Activated B cell treated with CpG ODN at 0.5 μM for 24 hours (primary cell): Measurements from ENCODE around the gene HS3ST3B1. TPM values are rescaled to one million over a fixed set of nuclear protein-coding genes. Genes with fewer than 3 reads are reported as not detected.

Experiments
- ATAC-seq: fragments of 200-7000 bp; cut with Tn5 transposase; one replicate; pipeline ENCODE4 v1.10.0; 2021; ENCODE audit warnings: low read depth, mild to moderate bottlenecking, moderate library complexity
- CTCF ChIA-PET: fragments of 350-600 bp; sonication (Branson Sonifier 250); formaldehyde crosslinking; loops from one replicate; lab custom pipeline; 2021; ENCODE audit warnings: antibody characterized with exemption; lab: Charles Lee
- POLR2A ChIA-PET: fragments of 350-600 bp; sonication (Branson Sonifier 250); formaldehyde crosslinking; loops from one replicate; lab custom pipeline; 2021; ENCODE audit warnings: antibody characterized with exemption; lab: Charles Lee
- DNase-seq: peaks from one replicate; pipeline ENCODE4 v3.0.0; 2022
- H3K27ac Mint-ChIP-seq: one replicate; pipeline ENCODE4 v1.8.0; 2020; ENCODE audit warnings: mixed read lengths
- H3K27me3 Mint-ChIP-seq: one replicate; pipeline ENCODE4 v1.8.0; 2021; ENCODE audit warnings: mixed read lengths
- H3K36me3 Mint-ChIP-seq: one replicate; pipeline ENCODE4 v1.8.0; 2021; ENCODE audit warnings: low read depth, mixed read lengths
- H3K4me1 Mint-ChIP-seq: one replicate; pipeline ENCODE4 v1.8.0; 2021; ENCODE audit warnings: mixed read lengths
- H3K4me3 Mint-ChIP-seq: one replicate; pipeline ENCODE4 v1.8.0; 2020; ENCODE audit warnings: mild to moderate bottlenecking, mixed read lengths
- H3K9me3 Mint-ChIP-seq: one replicate; pipeline ENCODE4 v1.8.0; 2020; ENCODE audit warnings: mixed read lengths
- intact Hi-C: fragments of 100-400 bp; cut with micrococcal nuclease; formaldehyde crosslinking; loops from one replicate; pipeline ENCODE4 v1.15.1; 2024
- total RNA-seq: library from RNA; stranded (reverse); gene quantifications from 2 replicates; pipeline ENCODE4 v1.2.3, GENCODE V29; 2022
- TF ChIP-seq, protein P1 (sequence below): fragments of 200-600 bp; IDR thresholded peaks from one replicate; pipeline ENCODE4 v1.8.0; 2022; ENCODE audit warnings: antibody characterized with exemption, mild to moderate bottlenecking

Gene HS3ST3B1
- total RNA-seq, 1 donor from 2014 or later: 3.3 TPM

DNA sequence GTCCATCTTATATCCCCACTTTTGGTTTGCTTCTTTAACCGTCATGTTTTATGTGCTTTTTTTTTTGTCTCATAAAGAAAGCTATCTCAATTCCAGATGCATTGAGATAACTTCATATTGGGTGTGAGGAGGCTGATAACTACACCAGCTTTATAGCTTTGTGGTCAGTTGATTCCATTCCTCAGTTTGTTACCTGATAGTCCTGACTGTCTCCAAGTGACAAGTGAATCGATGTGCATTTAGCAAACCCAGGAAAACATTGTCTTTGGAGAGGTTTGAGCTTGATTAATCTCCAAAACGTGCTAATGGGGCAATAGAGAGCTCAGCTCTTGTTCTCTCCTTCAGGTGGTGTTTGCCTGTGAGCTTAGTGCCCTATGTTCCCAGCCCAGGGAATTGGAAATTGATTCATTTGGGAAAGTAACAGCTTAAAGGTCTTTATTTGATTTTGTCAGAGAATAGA, 22.7 kb downstream of the HS3ST3B1 start:
- no peaks in the 10 kb centered on the region for H3K9me3 Mint-ChIP-seq
- ATAC-seq (no peak), DNase-seq (no peak)
- ChIA-PET CTCF (no interaction called here), POLR2A (no interaction called here)
- no peaks in the 10 kb centered on the region for H3K36me3 Mint-ChIP-seq
- H3K4me3 Mint-ChIP-seq: no peak overlapping the region
- intact Hi-C loops: no loop called here
- no peaks in the 10 kb centered on the region for H3K4me1 Mint-ChIP-seq
- TF ChIP-seq, protein P1, sequence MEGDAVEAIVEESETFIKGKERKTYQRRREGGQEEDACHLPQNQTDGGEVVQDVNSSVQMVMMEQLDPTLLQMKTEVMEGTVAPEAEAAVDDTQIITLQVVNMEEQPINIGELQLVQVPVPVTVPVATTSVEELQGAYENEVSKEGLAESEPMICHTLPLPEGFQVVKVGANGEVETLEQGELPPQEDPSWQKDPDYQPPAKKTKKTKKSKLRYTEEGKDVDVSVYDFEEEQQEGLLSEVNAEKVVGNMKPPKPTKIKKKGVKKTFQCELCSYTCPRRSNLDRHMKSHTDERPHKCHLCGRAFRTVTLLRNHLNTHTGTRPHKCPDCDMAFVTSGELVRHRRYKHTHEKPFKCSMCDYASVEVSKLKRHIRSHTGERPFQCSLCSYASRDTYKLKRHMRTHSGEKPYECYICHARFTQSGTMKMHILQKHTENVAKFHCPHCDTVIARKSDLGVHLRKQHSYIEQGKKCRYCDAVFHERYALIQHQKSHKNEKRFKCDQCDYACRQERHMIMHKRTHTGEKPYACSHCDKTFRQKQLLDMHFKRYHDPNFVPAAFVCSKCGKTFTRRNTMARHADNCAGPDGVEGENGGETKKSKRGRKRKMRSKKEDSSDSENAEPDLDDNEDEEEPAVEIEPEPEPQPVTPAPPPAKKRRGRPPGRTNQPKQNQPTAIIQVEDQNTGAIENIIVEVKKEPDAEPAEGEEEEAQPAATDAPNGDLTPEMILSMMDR: no peak
- no peaks in the 10 kb centered on the region for H3K27me3 Mint-ChIP-seq
- no peak overlapping the region for H3K27ac Mint-ChIP-seq

- H3K36me3 Mint-ChIP-seq: no peaks in the 10 kb centered on the region
- intact Hi-C loops: no loop called here
- ChIA-PET CTCF (no interaction called here), POLR2A (no interaction called here)
- DNase-seq (no peak), ATAC-seq (no peak)
- no peak overlapping the region for H3K4me3 Mint-ChIP-seq
- no peaks in the 10 kb centered on the region for H3K9me3 Mint-ChIP-seq
- H3K4me1 Mint-ChIP-seq: no peaks in the 10 kb centered on the region
- H3K27ac Mint-ChIP-seq: no peak overlapping the region
- H3K27me3 Mint-ChIP-seq: no peaks in the 10 kb centered on the region
- TF ChIP-seq, protein P1: no peak
These were observed 24.8 kb downstream of the HS3ST3B1 start for GRCh38 chr17:14325618-14326167.

- ATAC-seq (no peak), DNase-seq (no peak)
- intact Hi-C loops: no loop called here
- TF ChIP-seq, protein P1: no peak
- Mint-ChIP-seq H3K9me3 (no peaks in the 10 kb centered on the region), H3K36me3 (no peaks in the 10 kb centered on the region), H3K27me3 (no peaks in the 10 kb centered on the region), H3K4me1 (peaks cover 4% of the 10 kb centered on the region), H3K4me3 (no peak overlapping the region), H3K27ac (no peak overlapping the region)
- POLR2A ChIA-PET: no interaction called here
- CTCF ChIA-PET: interaction anchor here (1.0 kb wide), 1 partner anchor 22 kb away, joined by 3 read pairs; no protein-coding TSS in a partner anchor
These were observed 29.1 kb downstream of the HS3ST3B1 start for GRCh38 chr17:14329900-14330491.

DNA sequence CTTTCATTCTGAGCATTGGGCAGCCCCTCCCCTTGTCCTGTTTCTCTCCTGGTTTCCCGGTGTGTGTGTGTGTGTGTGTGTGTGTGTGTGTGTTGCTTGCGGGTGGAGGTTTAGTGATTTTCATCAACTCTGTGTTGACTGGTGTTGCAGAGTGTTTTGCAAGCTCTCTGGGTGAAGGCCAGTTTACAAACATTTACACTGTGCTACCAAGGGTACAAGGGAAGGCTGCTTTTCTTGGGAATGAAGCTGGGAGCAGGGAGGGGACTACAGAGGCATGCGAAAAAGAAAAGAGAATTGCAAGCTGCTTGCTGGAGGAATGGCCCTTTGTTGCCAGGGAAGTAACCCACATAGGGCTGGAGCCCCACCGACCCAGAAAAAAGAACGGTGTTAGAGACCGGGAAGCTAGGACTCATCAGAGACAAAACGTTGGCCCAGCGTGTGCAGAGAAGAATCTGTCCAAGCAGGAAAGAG, 29.6 kb downstream of the HS3ST3B1 start:
- POLR2A ChIA-PET: no interaction called here
- no peak overlapping the region for H3K27ac Mint-ChIP-seq
- H3K4me3 Mint-ChIP-seq: no peak overlapping the region
- intact Hi-C loops: no loop called here
- TF ChIP-seq, protein P1: no peak
- no peak for ATAC-seq
- no peaks in the 10 kb centered on the region for H3K27me3 Mint-ChIP-seq
- no peaks in the 10 kb centered on the region for H3K36me3 Mint-ChIP-seq
- peaks cover 4% of the 10 kb centered on the region for H3K4me1 Mint-ChIP-seq
- no peaks in the 10 kb centered on the region for H3K9me3 Mint-ChIP-seq
- CTCF ChIA-PET: interaction anchor here (1.0 kb wide), 1 partner anchor 21 kb away, joined by 3 read pairs; no protein-coding TSS in a partner anchor
- DNase-seq: no peak

GRCh38 chr17:14331225-14331981, 30.5 kb downstream of the HS3ST3B1 start:
- TF ChIP-seq, protein P1: no peak
- no peak overlapping the region for H3K4me3 Mint-ChIP-seq

More at GRCh38 chr17:14331225-14331981, 30.5 kb downstream of the HS3ST3B1 start:
- Mint-ChIP-seq H3K9me3 (no peaks in the 10 kb centered on the region), H3K27me3 (no peaks in the 10 kb centered on the region), H3K27ac (no peak overlapping the region), H3K36me3 (no peaks in the 10 kb centered on the region), H3K4me1 (peaks cover 4% of the 10 kb centered on the region)
- ATAC-seq (no peak), DNase-seq (no peak)
- CTCF ChIA-PET: no interaction called here
- POLR2A ChIA-PET: no interaction called here
- intact Hi-C loops: no loop called here
